ENCODE data around the gene DCLK3. TPM values are rescaled to one million over a fixed set of nuclear protein-coding genes. Genes with fewer than 3 reads are reported as not detected.

DCLK3 gene
- total RNA-seq, 1 experiment from 2014 or later = not detected

GRCh38 chr3:36756269-36756668, 8.1 kb downstream of the DCLK3 start:
- no peaks in the 10 kb centered on the region for H3K36me3 ChIP-seq (ENCODE audit: control insufficient read depth, insufficient read depth, low read length)
- no peak overlapping the region for H3K4me3 ChIP-seq (ENCODE audit: low read depth, low read length)
- no peak for TF ChIP-seq CTCF (IDR thresholded peaks at IDR 0.05; ENCODE audit: insufficient read depth in 1 of 2, low read depth in 1 of 2, low read length in 1 of 2, severe bottlenecking in 1 of 2, unreplicated experiment in 1 of 2)
- H3K4me3 Mint-ChIP-seq (ENCODE audit: unreplicated experiment) = no peak overlapping the region
- intact Hi-C loops (cut with micrococcal nuclease; ENCODE audit: unreplicated experiment) = no loop called here
- no peaks in the 10 kb centered on the region for H3K4me1 Mint-ChIP-seq (ENCODE audit: low read depth, unreplicated experiment)
- POLR2A ChIA-PET = no interaction called here
- DNase-seq = no peak
- H3K36me3 Mint-ChIP-seq (ENCODE audit: insufficient read depth, unreplicated experiment) = no peaks in the 10 kb centered on the region
- H3K27ac Mint-ChIP-seq (ENCODE audit: unreplicated experiment) = no peak overlapping the region
- peaks cover 15% of the 10 kb centered on the region for H3K27me3 Mint-ChIP-seq (ENCODE audit: insufficient read depth, unreplicated experiment)
- H3K27me3 ChIP-seq (replicated peaks; ENCODE audit: control insufficient read depth, insufficient read depth, low read length) = no peaks in the 10 kb centered on the region
- H3K9me3 ChIP-seq = no peaks in the 10 kb centered on the region
- no peaks in the 10 kb centered on the region for H3K4me1 ChIP-seq
- BruUV-seq (replicated peaks) = no TSS peak
- CTCF ChIA-PET = no interaction called here
- H3K9me3 Mint-ChIP-seq (ENCODE audit: unreplicated experiment) = no peaks in the 10 kb centered on the region

DNA sequence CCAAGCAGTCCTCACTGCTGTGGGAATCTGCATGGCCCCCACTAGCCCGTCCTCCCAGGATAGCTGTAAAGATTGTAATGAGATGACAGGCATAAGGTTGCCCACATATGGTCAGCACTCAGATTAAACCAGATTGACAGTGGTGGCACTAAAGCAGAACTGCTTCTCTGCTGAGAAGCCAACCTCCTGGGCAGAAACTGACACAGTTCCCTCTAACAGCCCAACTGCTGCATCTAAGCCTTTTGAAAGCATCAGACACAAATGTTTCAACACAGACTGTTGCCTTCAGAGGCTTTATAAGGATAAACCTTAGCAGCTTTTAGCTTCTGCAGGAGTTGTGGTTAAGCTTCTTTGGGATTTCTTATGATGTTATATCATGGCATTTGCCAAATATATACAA, 13.0 kb downstream of the DCLK3 start:
- Mint-ChIP-seq H3K36me3 (ENCODE audit: insufficient read depth, unreplicated experiment) (no peaks in the 10 kb centered on the region), H3K9me3 (ENCODE audit: unreplicated experiment) (no peaks in the 10 kb centered on the region), H3K4me1 (ENCODE audit: low read depth, unreplicated experiment) (no peaks in the 10 kb centered on the region), H3K27ac (ENCODE audit: unreplicated experiment) (no peak overlapping the region), H3K4me3 (ENCODE audit: unreplicated experiment) (no peak overlapping the region), H3K27me3 (ENCODE audit: insufficient read depth, unreplicated experiment) (peaks cover 13% of the 10 kb centered on the region)
- Histone ChIP-seq H3K36me3 (ENCODE audit: control insufficient read depth, insufficient read depth, low read length) (no peaks in the 10 kb centered on the region), H3K4me3 (ENCODE audit: low read depth, low read length) (no peak overlapping the region), H3K9me3 (0 out of 2 replicates have a peak, but pooled peaks cover 3% of the 10 kb centered on the region), H3K27me3 (replicated peaks; ENCODE audit: control insufficient read depth, insufficient read depth, low read length) (no peaks in the 10 kb centered on the region), H3K4me1 (no peaks in the 10 kb centered on the region)
- TF ChIP-seq CTCF (IDR thresholded peaks at IDR 0.05; ENCODE audit: insufficient read depth in 1 of 2, low read depth in 1 of 2, low read length in 1 of 2, severe bottlenecking in 1 of 2, unreplicated experiment in 1 of 2) = no peak
- BruUV-seq (replicated peaks) = no TSS peak
- no peak for DNase-seq
- ChIA-PET POLR2A (no interaction called here), CTCF (no interaction called here)
- intact Hi-C loops (cut with micrococcal nuclease; ENCODE audit: unreplicated experiment) = no loop called here

DNA sequence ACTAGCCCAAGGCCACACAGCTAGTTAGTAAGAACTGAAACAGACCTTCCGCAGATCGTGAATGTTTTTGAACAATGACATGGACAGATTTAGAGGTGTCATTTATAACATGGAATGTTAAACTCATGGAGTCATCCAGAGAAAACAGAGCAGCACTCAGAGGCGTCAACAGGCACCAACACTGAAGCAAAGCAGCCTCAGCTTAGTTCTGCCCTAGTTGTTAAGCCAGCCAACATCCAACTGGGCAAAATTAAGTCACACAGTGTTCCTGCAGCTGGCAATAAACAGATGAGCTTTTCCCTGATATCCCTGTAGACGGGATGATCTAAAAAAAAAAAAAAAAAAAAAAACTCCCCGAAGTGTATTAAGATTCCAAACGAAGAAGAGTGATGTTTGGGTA, 13.6 kb downstream of the DCLK3 start:
- Mint-ChIP-seq H3K9me3 (ENCODE audit: unreplicated experiment) (no peaks in the 10 kb centered on the region), H3K27me3 (ENCODE audit: insufficient read depth, unreplicated experiment) (peaks cover 15% of the 10 kb centered on the region), H3K27ac (ENCODE audit: unreplicated experiment) (no peak overlapping the region), H3K4me3 (ENCODE audit: unreplicated experiment) (no peak overlapping the region), H3K4me1 (ENCODE audit: low read depth, unreplicated experiment) (no peaks in the 10 kb centered on the region), H3K36me3 (ENCODE audit: insufficient read depth, unreplicated experiment) (no peaks in the 10 kb centered on the region)
- Histone ChIP-seq H3K4me1 (no peaks in the 10 kb centered on the region), H3K27me3 (replicated peaks; ENCODE audit: control insufficient read depth, insufficient read depth, low read length) (no peaks in the 10 kb centered on the region), H3K36me3 (ENCODE audit: control insufficient read depth, insufficient read depth, low read length) (no peaks in the 10 kb centered on the region), H3K4me3 (ENCODE audit: low read depth, low read length) (no peak overlapping the region), H3K9me3 (0 out of 2 replicates have a peak, but pooled peaks cover 3% of the 10 kb centered on the region)
- DNase-seq = no peak
- no TSS peak for BruUV-seq (replicated peaks)
- intact Hi-C loops (cut with micrococcal nuclease; ENCODE audit: unreplicated experiment) = no loop called here
- ChIA-PET POLR2A (no interaction called here), CTCF (no interaction called here)
- TF ChIP-seq CTCF (IDR thresholded peaks at IDR 0.05; ENCODE audit: insufficient read depth in 1 of 2, low read depth in 1 of 2, low read length in 1 of 2, severe bottlenecking in 1 of 2, unreplicated experiment in 1 of 2) = no peak

All from Caco-2 (cell line).